Uterus (tissue), 4 donors: Measurements from ENCODE around the gene ADAMTSL2. TPM values are rescaled to one million over a fixed set of nuclear protein-coding genes. Genes with fewer than 3 reads are reported as not detected.

Experiments used
- DNase-seq, 2 donors: peaks; one replicate each; pipeline ENCODE4 v3.0.0-alpha.2; 2019 to 2020
- H3K27ac ChIP-seq, 2 donors: fragments of 200-600 bp; sonication (generic); 1 replicate in 1 of 2; 2 replicates in 1 of 2; pipeline ENCODE4 v1.5.1; 2016 to 2018
- H3K27me3 ChIP-seq, 2 donors: fragments of 200-600 bp; sonication (generic); one replicate each; pipeline ENCODE4 v1.5.1; 2018 to 2019; ENCODE audit warnings: control low read depth in 1 of 2
- H3K36me3 ChIP-seq, 2 donors: fragments of 200-600 bp; sonication (generic); one replicate each; pipeline ENCODE4 v1.5.1; 2019; ENCODE audit warnings: control low read depth in 1 of 2
- H3K4me1 ChIP-seq, 2 donors: fragments of 200-600 bp; sonication (generic); one replicate each; pipeline ENCODE4 v1.5.1; 2018 to 2019; ENCODE audit warnings: control low read depth in 1 of 2
- H3K4me3 ChIP-seq, 2 donors: fragments of 200-600 bp; sonication (generic); 1 replicate in 1 of 2; 2 replicates in 1 of 2; pipeline ENCODE4 v1.5.1; 2018 to 2019; ENCODE audit warnings: mild to moderate bottlenecking in 1 of 2
- H3K9me3 ChIP-seq, 2 donors: fragments of 200-600 bp; sonication (generic); one replicate each; pipeline ENCODE4 v1.5.1; 2019; ENCODE audit warnings: control low read depth in 1 of 2
- CTCF ChIP-seq, 4 experiments: fragments of 200-600 bp in 2 of 4; fragments of 450-650 bp in 2 of 4; sonication (generic) in 2 of 4; IDR thresholded peaks; one replicate each; pipeline ENCODE4 v1.5.1; 2016 to 2019; ENCODE audit warnings: antibody characterized with exemption in 4 of 4, mild to moderate bottlenecking in 2 of 4, moderate library complexity in 1 of 4
- POLR2A ChIP-seq, 2 donors: fragments of 450-650 bp; IDR thresholded peaks; one replicate each; pipeline ENCODE4 v1.6.1; 2016; ENCODE audit warnings: antibody characterized with exemption in 2 of 2, mild to moderate bottlenecking in 1 of 2, moderate library complexity in 1 of 2
- intact Hi-C: fragments of 100-400 bp; cut with DNase I; formaldehyde crosslinking; loops from one replicate; pipeline ENCODE4 v1.15.1; 2023; ENCODE audit warnings: low total_unique reads
- total RNA-seq, 4 donors: library from RNA; depleted of rRNA in 3 of 4; stranded (reverse); fragments of >200 nt in 3 of 4; gene quantifications; one replicate each; pipeline versions ENCODE4 v1.1.0 to v1.2.4, GENCODE V29; 2014 to 2023
- donor health status: DM: yes; HTN: yes; CAD: no.

Gene ADAMTSL2
- total RNA-seq, 4 donors from 2014 or later = 0.26 to 3.0 (median 2.4) TPM; not detected in 1

- TF ChIP-seq POLR2A (IDR thresholded peaks at IDR 0.05) (no peak), CTCF (IDR thresholded peaks at IDR 0.05) (no peak)
- H3K4me1 ChIP-seq = no peaks in the 10 kb centered on the region
- peak overlapping the region; percentile 38 to 54 for H3K27ac ChIP-seq
- DNase-seq = no peak
- intact Hi-C loops = no loop called here
- H3K36me3 ChIP-seq = no peaks in the 10 kb centered on the region
- H3K4me3 ChIP-seq = no peak overlapping the region
- H3K9me3 ChIP-seq = no peaks in the 10 kb centered on the region
- no peaks in the 10 kb centered on the region for H3K27me3 ChIP-seq
These were observed 42.2 kb upstream of the ADAMTSL2 start for GRCh38 chr9:133492061-133493021.

GRCh38 chr9:133493428-133493827, 41.1 kb upstream of the ADAMTSL2 start:
- H3K4me1 ChIP-seq = no peaks in the 10 kb centered on the region
- TF ChIP-seq POLR2A (IDR thresholded peaks at IDR 0.05) (no peak), CTCF (IDR thresholded peaks at IDR 0.05) (no peak)
- no peaks in the 10 kb centered on the region for H3K27me3 ChIP-seq
- H3K9me3 ChIP-seq = no peaks in the 10 kb centered on the region
- no peak for DNase-seq
- peak overlapping the region in 1 of 2 donors; percentile 23 for H3K27ac ChIP-seq
- intact Hi-C loops = no loop called here
- H3K36me3 ChIP-seq = no peaks in the 10 kb centered on the region
- H3K4me3 ChIP-seq = no peak overlapping the region

GRCh38 chr9:133493845-133494540, 40.5 kb upstream of the ADAMTSL2 start:
- Histone ChIP-seq H3K9me3 (no peaks in the 10 kb centered on the region), H3K4me1 (no peaks in the 10 kb centered on the region), H3K36me3 (no peaks in the 10 kb centered on the region), H3K27ac (no peak overlapping the region), H3K4me3 (no peak overlapping the region), H3K27me3 (no peaks in the 10 kb centered on the region)
- DNase-seq = no peak
- no peak for TF ChIP-seq POLR2A (IDR thresholded peaks at IDR 0.05)
- TF ChIP-seq CTCF (IDR thresholded peaks at IDR 0.05) = no peak
- intact Hi-C loops = no loop called here

GRCh38 chr9:133494636-133495326, 39.7 kb upstream of the ADAMTSL2 start:
- H3K9me3 ChIP-seq = no peaks in the 10 kb centered on the region
- H3K4me1 ChIP-seq = no peaks in the 10 kb centered on the region
- TF ChIP-seq CTCF (IDR thresholded peaks at IDR 0.05) (no peak), POLR2A (IDR thresholded peaks at IDR 0.05) (no peak)
- no peak overlapping the region for H3K27ac ChIP-seq
- intact Hi-C loops = no loop called here
- no peak for DNase-seq
- no peaks in the 10 kb centered on the region for H3K36me3 ChIP-seq
- H3K27me3 ChIP-seq = no peaks in the 10 kb centered on the region
- H3K4me3 ChIP-seq = no peak overlapping the region
